Endothelial cell (in vitro differentiated cells): ENCODE results near the gene CD3D. TPM values are rescaled to one million over a fixed set of nuclear protein-coding genes. Genes with fewer than 3 reads are reported as not detected.

Source experiments
- DNase-seq: peaks from one replicate; pipeline ENCODE4 v3.0.0; 2021; ENCODE audit warnings: low spot score
- H3K27ac Mint-ChIP-seq: one replicate; pipeline ENCODE4 v1.8.0; 2021; ENCODE audit warnings: mixed read lengths, inconsistent platforms; ENCODE audit not compliant: unreplicated experiment
- H3K27me3 Mint-ChIP-seq: one replicate; pipeline ENCODE4 v1.8.0; 2021; ENCODE audit warnings: mild to moderate bottlenecking, moderate library complexity, mixed read lengths, inconsistent platforms; ENCODE audit not compliant: unreplicated experiment
- H3K36me3 Mint-ChIP-seq: one replicate; pipeline ENCODE4 v1.8.0; 2021; ENCODE audit warnings: mild to moderate bottlenecking, low read depth, mixed read lengths, inconsistent platforms; ENCODE audit not compliant: unreplicated experiment
- H3K4me1 Mint-ChIP-seq: one replicate; pipeline ENCODE4 v1.8.0; 2021; ENCODE audit warnings: mild to moderate bottlenecking, mixed read lengths, inconsistent platforms; ENCODE audit not compliant: unreplicated experiment
- H3K4me3 Mint-ChIP-seq: one replicate; pipeline ENCODE4 v1.8.0; 2021; ENCODE audit warnings: mild to moderate bottlenecking, mixed read lengths, inconsistent platforms; ENCODE audit not compliant: unreplicated experiment
- H3K9me3 Mint-ChIP-seq: one replicate; pipeline ENCODE4 v1.8.0; 2021; ENCODE audit warnings: mixed read lengths, inconsistent platforms; ENCODE audit not compliant: unreplicated experiment
- CTCF ChIP-seq: fragments of 200-600 bp; sonication (generic); IDR thresholded peaks from one replicate; pipeline ENCODE4 v1.5.0; 2021; ENCODE audit warnings: antibody characterized with exemption; ENCODE audit not compliant: unreplicated experiment
- total RNA-seq: library from RNA; stranded (reverse); fragmentation: NEBNext Ultra II Directional; extraction: Animal tissue kit (Norgen Biotek cat#: 25700); gene quantifications from one replicate; pipeline ENCODE4 v1.2.1, GENCODE V29; 2021; ENCODE audit not compliant: unreplicated experiment

Gene CD3D
- total RNA-seq, 1 donor from 2014 or later, result not detected

GRCh38 chr11:118318581-118319336, 23.7 kb downstream of the CD3D start:
- Mint-ChIP-seq H3K27me3 (peaks cover 2% of the 10 kb centered on the region), H3K4me1 (peaks cover 17% of the 10 kb centered on the region), H3K36me3 (no peaks in the 10 kb centered on the region), H3K27ac (no peak overlapping the region), H3K9me3 (no peaks in the 10 kb centered on the region), H3K4me3 (no peak overlapping the region)
- no peak for DNase-seq
- TF ChIP-seq CTCF, result no peak

GRCh38 chr11:118318124-118318523, 24.4 kb downstream of the CD3D start:
- no peak for TF ChIP-seq CTCF
- Mint-ChIP-seq H3K36me3 (no peaks in the 10 kb centered on the region), H3K4me3 (no peak overlapping the region), H3K9me3 (no peaks in the 10 kb centered on the region), H3K27ac (no peak overlapping the region), H3K27me3 (peaks cover 2% of the 10 kb centered on the region), H3K4me1 (peaks cover 19% of the 10 kb centered on the region)
- no peak for DNase-seq

GRCh38 chr11:118314988-118315411, 27.5 kb downstream of the CD3D start:
- no peaks in the 10 kb centered on the region for H3K36me3 Mint-ChIP-seq
- H3K4me1 Mint-ChIP-seq, result peaks cover 19% of the 10 kb centered on the region
- H3K27ac Mint-ChIP-seq, result no peak overlapping the region
- no peaks in the 10 kb centered on the region for H3K9me3 Mint-ChIP-seq
- peaks cover 2% of the 10 kb centered on the region for H3K27me3 Mint-ChIP-seq
- DNase-seq, result no peak
- TF ChIP-seq CTCF, result no peak
- H3K4me3 Mint-ChIP-seq, result no peak overlapping the region

GRCh38 chr11:118313242-118313641, 29.3 kb downstream of the CD3D start:
- Mint-ChIP-seq H3K36me3 (no peaks in the 10 kb centered on the region), H3K4me3 (no peak overlapping the region), H3K27me3 (peaks cover 2% of the 10 kb centered on the region), H3K27ac (no peak overlapping the region), H3K4me1 (peaks cover 19% of the 10 kb centered on the region), H3K9me3 (no peaks in the 10 kb centered on the region)
- DNase-seq, result no peak
- no peak for TF ChIP-seq CTCF

GRCh38 chr11:118312328-118312727, 30.2 kb downstream of the CD3D start:
- TF ChIP-seq CTCF, result no peak
- H3K36me3 Mint-ChIP-seq, result no peaks in the 10 kb centered on the region
- peaks cover 2% of the 10 kb centered on the region for H3K27me3 Mint-ChIP-seq
- DNase-seq, result no peak
- no peaks in the 10 kb centered on the region for H3K9me3 Mint-ChIP-seq
- peaks cover 19% of the 10 kb centered on the region for H3K4me1 Mint-ChIP-seq
- no peak overlapping the region for H3K4me3 Mint-ChIP-seq
- H3K27ac Mint-ChIP-seq, result no peak overlapping the region
